GM21447 (cell line): ENCODE results near the gene CT45A1.
"Not testable (repeated sequence)": the region's sequence is repeated elsewhere in the genome, so short reads cannot be mapped to it uniquely, and the experiment has no call there.

Experiments
- ATAC-seq: cut with Tn5 transposase; IDR thresholded peaks from one replicate; pipeline ENCODE4 v1.9.1; 2021; ENCODE audit not compliant: unreplicated experiment

Gene CT45A1

DNA sequence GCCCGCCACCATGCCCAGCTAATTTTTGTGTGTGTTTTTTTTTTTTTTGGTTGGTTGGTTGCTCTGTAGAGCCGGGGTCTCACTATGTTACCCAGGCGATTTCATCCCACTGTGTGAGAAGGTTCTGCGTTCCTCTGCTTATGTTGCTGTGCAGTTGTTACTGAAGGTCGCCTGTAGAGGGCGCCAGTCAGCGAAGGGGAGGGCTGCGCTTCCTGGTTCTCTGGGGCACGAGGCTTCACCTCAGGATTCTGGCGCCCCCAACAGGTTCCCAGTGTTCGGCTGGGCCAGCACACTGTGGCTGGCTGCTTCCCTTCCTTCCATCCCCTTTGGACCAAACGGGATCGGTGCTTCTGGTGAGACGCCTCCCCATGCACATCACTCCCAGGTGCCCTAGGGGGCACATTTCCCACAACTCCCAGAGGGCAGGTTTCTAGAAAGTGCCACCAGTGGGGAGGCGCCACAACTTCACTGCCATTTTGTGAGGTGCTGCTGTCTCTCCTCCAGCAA is at the start of gene CT45A1:
CT45A1 (plus strand) TSS at position 457 of the 507 bp plus-strand sequence. CDS start 5,302 bp downstream, outside the sequence.
- ATAC-seq, result not testable (repeated sequence)

DNA sequence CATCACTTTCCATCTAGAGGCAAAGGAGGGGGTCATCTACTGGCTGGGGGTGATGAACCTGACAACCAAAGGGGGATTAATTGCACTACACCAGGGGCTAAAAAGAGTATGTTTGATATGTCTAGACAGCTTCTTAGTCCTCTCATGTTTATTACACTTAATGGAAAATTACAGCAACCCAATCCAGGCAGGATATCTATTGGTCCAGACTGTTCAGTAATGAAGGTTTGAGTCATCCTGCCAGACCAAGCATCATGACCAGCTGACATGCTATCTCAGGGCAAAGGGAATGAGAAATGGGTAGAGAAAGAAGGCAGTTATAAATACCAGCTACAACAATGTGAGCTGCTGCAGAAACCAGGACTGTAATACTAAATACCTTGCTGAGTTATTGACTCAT is 40.5 kb upstream of the CT45A1 start:
- ATAC-seq, result not testable (repeated sequence)

GRCh38 chrX:135688137-135688536 is 25.3 kb upstream of the CT45A1 start:
- ATAC-seq, result no peak

GRCh38 chrX:135695471-135695870 is 18.0 kb upstream of the CT45A1 start:
- no peak for ATAC-seq

DNA sequence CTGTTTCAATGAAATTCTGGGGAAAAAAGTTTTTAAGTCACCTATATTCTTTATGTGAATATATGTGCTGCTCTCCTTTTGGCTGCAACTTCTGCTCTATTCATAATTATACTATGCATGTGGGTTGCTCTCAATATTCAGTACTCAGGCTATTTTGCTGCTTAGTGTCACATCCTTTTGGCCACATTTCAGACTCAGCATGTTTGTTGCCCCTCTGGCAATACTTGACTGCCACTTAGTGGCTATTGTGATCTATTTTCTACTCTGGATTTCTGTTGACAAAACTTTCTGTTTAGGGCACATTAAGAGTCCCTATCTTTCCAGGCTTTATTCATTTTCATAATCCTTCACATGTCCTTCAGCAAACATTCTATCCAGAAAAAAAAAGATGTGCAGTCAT is 15.8 kb upstream of the CT45A1 start:
- no peak for ATAC-seq

DNA sequence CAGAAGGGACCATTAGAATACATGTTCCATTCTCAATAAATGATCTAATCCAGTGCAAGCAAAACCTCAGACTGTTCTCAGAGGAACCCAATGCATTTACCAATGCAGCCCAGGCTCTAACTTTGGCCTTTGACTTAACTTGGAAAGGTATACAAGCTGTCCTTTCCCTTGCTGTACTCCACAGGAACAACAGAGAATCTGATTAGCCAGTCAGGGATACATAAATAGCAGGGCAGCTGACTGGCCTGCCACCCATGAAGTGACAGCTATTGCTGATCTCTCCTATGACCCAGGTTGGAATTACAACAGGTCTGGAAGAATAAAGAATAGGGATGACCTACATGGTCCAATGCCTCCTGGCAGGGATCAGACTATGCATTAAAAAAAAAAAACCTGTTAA is 14.5 kb upstream of the CT45A1 start:
- ATAC-seq, result no peak

DNA sequence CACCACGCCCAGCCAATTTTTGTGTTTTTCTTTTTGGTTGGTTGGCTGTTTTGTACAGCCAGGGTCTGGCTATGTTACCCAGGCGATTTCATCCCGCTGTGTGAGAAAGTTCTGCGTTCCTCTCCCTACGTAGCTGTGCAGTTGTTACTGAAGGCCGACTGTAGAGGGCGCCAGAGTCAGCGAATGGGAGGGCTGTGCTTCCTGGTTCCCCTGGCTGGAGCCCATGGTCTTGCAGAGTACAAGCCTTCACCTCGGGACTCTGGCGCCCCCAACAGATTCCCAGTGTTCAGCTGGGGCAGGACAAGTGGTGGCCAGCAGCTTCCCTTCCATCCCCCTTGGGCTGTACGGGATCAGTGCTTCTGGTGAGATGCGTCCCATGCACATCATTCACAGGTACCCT is 5.6 kb upstream of the CT45A1 start:
- ATAC-seq, result no peak

- ATAC-seq, result no peak
Observed at GRCh38 chrX:135713795-135714194, 356 bp downstream of the CT45A1 start.

DNA sequence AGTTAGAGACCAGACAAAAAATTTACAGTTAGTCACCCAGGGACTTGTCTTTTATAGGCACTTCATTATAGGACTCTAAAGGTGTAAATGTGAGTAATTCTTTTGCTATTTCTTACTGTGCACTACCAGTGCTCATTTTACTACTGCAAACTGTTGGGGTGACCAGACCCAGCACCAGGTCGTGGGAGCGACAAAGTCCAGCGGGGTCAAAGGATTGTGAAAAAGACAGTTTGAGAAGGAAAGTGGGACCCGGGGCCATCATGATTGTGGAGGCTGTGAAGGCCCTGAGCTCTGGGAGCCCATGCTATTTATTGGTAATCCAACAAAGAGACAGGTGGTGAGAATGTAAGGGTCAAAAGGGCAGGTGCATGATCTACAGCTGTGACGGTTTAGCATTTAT is 21.2 kb downstream of the CT45A1 start:
- ATAC-seq, result not testable (repeated sequence)

DNA sequence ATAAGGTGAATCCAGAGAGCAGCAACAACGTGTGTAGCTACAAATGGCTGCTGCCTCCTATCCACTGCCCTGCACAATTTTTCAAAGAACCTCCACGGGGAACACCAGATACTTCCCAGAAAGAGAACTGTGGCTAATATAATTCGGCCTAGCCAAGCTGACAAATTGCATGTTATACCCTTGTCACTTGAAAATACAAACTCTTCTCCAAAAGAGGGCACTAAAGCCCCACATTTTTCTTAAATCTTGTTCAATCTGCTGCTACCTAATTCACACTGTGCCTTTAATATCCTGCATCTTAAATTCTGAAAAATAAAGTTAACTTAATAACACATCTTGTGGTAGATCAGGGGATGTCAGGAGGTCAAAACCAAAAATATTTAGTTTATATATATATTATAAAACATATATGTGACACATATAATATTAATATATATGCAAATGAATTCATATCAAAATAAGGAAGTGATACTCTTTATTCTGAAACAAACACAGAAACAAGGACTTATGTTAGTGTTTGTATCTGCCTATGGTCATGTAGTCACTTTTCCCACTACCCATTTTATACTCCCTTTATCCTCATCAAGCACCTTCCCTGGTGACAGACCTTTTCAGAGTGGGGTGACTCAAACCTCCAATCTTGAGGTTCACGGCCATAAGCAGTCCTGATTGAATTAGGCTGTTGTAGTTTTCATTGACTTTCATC is 24.1 kb downstream of the CT45A1 start:
- ATAC-seq, result no peak

DNA sequence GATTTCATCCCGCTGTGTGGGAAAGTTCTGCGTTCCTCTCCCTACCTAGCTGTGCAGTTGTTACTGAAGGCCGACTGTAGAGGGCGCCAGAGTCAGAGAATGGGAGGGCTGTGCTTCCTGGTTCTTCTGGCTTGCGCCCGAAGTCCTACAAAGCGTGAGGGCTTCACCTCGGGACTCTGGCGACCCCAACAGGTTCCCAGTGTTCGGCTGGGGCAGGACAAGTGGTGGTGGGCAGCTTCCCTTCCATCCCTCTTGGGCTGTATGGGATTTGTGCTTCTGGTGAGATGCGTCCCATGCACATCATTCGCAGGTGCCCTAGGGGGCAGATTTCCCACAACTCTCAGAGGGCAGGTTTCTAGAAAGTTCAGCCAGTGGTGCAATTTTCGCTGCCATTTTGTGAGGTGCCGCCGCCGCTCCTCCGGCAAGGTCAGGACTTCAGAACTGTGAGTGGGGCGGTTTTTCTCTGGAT is 27.3 kb downstream of the CT45A1 start:
- peak; percentile 88 for ATAC-seq

- no peak for ATAC-seq
Observed at GRCh38 chrX:135741192-135741715, 27.8 kb downstream of the CT45A1 start.

GRCh38 chrX:135744739-135745138 is 31.3 kb downstream of the CT45A1 start:
- ATAC-seq, result not testable (repeated sequence)

GRCh38 chrX:135768091-135768490 is 54.7 kb downstream of the CT45A1 start, which contains the start of gene CT45A3:
Gene CT45A3, minus strand, starts transcription at chrX:135768191. Its CDS starts 3,747 bp downstream, at chrX:135764444.
- ATAC-seq, result not testable (repeated sequence)
